K562 (cell line): ENCODE data around the gene SH3GL3.

Experiments
- CHD1 ChIP-seq: fragments of 200-600 bp; sonication (generic); IDR thresholded peaks from one replicate; pipeline ENCODE4 v1.6.1; 2012; ENCODE audit warnings: mild to moderate bottlenecking, moderate library complexity, low read length, inconsistent platforms
- CUX1 ChIP-seq: fragments of 200-800 bp; sonication (Bioruptor generic); IDR thresholded peaks from 2 replicates; pipeline ENCODE4 v1.6.1; 2016; ENCODE audit warnings: missing genetic modification characterization, missing compliant biosample characterization
- KDM4B ChIP-seq, 2 experiments: fragments of 450-650 bp in 1 of 2; sonication (generic) in 1 of 2; IDR thresholded peaks; 2 replicates each; pipeline ENCODE4 v1.6.1; 2016 to 2017; ENCODE audit warnings: borderline replicate concordance in 2 of 2, antibody characterized with exemption in 1 of 2, low read depth in 1 of 2, mild to moderate bottlenecking in 1 of 2
- MYBL2 ChIP-seq, 2 experiments: fragments of 450-650 bp in 1 of 2; sonication (generic) in 1 of 2; formaldehyde crosslinking in 1 of 2; IDR thresholded peaks; 2 replicates each; pipeline versions ENCODE4 v1.6.1 to v1.8.1; 2017 to 2022; ENCODE audit warnings: borderline replicate concordance in 1 of 2, inconsistent platforms in 1 of 2, low read depth in 1 of 2, mild to moderate bottlenecking in 1 of 2, missing genetic modification reagents in 1 of 2, moderate library complexity in 1 of 2
- POLR2AphosphoS5 ChIP-seq: IDR thresholded peaks from 2 replicates; pipeline ENCODE4 v1.6.1; 2011; ENCODE audit warnings: mild to moderate bottlenecking, low read depth, low read length, moderate library complexity; ENCODE audit not compliant: control insufficient read depth, insufficient read depth
- RCOR1 ChIP-seq, 2 experiments: IDR thresholded peaks; 2 replicates each; pipeline ENCODE4 v1.6.1; 2012; ENCODE audit warnings: low read depth in 2 of 2, low read length in 2 of 2, borderline replicate concordance in 1 of 2, improper control_type of control experiment in 1 of 2
- SMARCC2 ChIP-seq: fragments of 450-650 bp; IDR thresholded peaks from 2 replicates; pipeline ENCODE4 v1.6.1; 2017; ENCODE audit warnings: antibody characterized with exemption, moderate library complexity, mild to moderate bottlenecking, low read depth
- TFAP4 ChIP-seq: sonication (generic); formaldehyde crosslinking; IDR thresholded peaks from 2 replicates; pipeline ENCODE4 v1.8.0; 2022; ENCODE audit warnings: missing genetic modification reagents, mild to moderate bottlenecking, moderate library complexity, borderline replicate concordance
- U2AF1 ChIP-seq: fragments of 200-400 bp; formaldehyde crosslinking; optimal IDR thresholded peaks from 2 replicates; pipeline ENCODE3; 2017; ENCODE audit warnings: mild to moderate bottlenecking, low read depth, low read length, moderate library complexity
- USF1 ChIP-seq: sonication (generic); formaldehyde crosslinking; IDR thresholded peaks from 2 replicates; pipeline ENCODE4 v1.9.0; 2022; ENCODE audit warnings: mild to moderate bottlenecking, missing genetic modification reagents
- XRCC3 ChIP-seq: fragments of 450-650 bp; IDR thresholded peaks from 2 replicates; pipeline ENCODE4 v1.6.1; 2017; ENCODE audit warnings: mild to moderate bottlenecking, moderate library complexity
- ZFP36 ChIP-seq: fragments of 150-350 bp; IDR thresholded peaks from 2 replicates; pipeline ENCODE4 v1.6.1; 2018; ENCODE audit warnings: low read length, low read depth; ENCODE audit not compliant: partially characterized antibody
- ZNF134 ChIP-seq: fragments of 250-450 bp; sonication (Bioruptor Pico); conservative IDR thresholded peaks from 2 replicates; pipeline ENCODE4 v1.4.0; 2020

GRCh38 chr15:83413054-83413719 is 34.0 kb upstream of the SH3GL3 start:
- TF ChIP-seq U2AF1 (no peak), CUX1 (CRISPR knock-in tag) (no peak), XRCC3 (no peak), POLR2AphosphoS5 (no peak), RCOR1 (IDR thresholded peaks at IDR 0.05; ENCODE audit: borderline replicate concordance in 1 of 2, low read depth in 2 of 2, low read length in 2 of 2) (no peak), ZNF134 (CRISPR knock-in tag) (no peak), USF1 (no peak), CHD1 (no peak), ZFP36 (no peak), MYBL2 (IDR thresholded peaks at IDR 0.05; ENCODE audit: low read depth) (no peak), MYBL2 (CRISPR knock-in tag; IDR thresholded peaks at IDR 0.05; ENCODE audit: borderline replicate concordance) (no peak), SMARCC2 (no peak), TFAP4 (no peak), KDM4B (IDR thresholded peaks at IDR 0.05; ENCODE audit: borderline replicate concordance in 2 of 2, low read depth in 1 of 2) (no peak)
